Kidney (tissue), 14 donors: Measurements from ENCODE around the gene SLC9A3. TPM values are rescaled to one million over a fixed set of nuclear protein-coding genes. Genes with fewer than 3 reads are reported as not detected.

ENCODE experiments used
- DNase-seq, 5 donors: peaks; one replicate each; pipeline ENCODE4 v3.0.0-alpha.2; 2013 to 2020
- FAIRE-seq: peaks from 2 replicates; lab custom pipeline; 2012; peaks lifted over from hg19 to GRCh38; lab: Jason Lieb, UNC
- H3K27ac ChIP-seq, 2 donors: one replicate each; pipeline ENCODE4 v1.7.0; 2013; ENCODE audit warnings: low read depth in 2 of 2, low read length in 2 of 2, inconsistent platforms in 1 of 2
- H3K27me3 ChIP-seq: one replicate; pipeline ENCODE4 v1.7.1; 2013; ENCODE audit warnings: low read length, inconsistent platforms; ENCODE audit not compliant: control insufficient read depth, insufficient read depth
- H3K36me3 ChIP-seq, 3 donors: one replicate each; pipeline versions ENCODE4 v1.7.0 to v1.7.1; 2013; ENCODE audit warnings: low read length in 3 of 3, control low read depth in 1 of 3, inconsistent platforms in 1 of 3; ENCODE audit not compliant: insufficient read depth in 3 of 3, control insufficient read depth in 2 of 3
- H3K4me1 ChIP-seq, 3 donors: one replicate each; pipeline versions ENCODE4 v1.7.0 to v1.7.1; 2013; ENCODE audit warnings: low read length in 3 of 3, inconsistent platforms in 1 of 3, low read depth in 1 of 3; ENCODE audit not compliant: control insufficient read depth in 2 of 3, insufficient read depth in 2 of 3
- H3K4me3 ChIP-seq, 3 donors: one replicate each; pipeline versions ENCODE4 v1.7.0 to v1.8.1; 2013; ENCODE audit warnings: low read length in 3 of 3, control low read depth in 1 of 3, inconsistent platforms in 1 of 3
- H3K9ac ChIP-seq, 3 donors: one replicate each; pipeline versions ENCODE4 v1.7.0 to v1.7.1; 2013; ENCODE audit warnings: low read length in 3 of 3, control low read depth in 1 of 3, inconsistent platforms in 1 of 3
- H3K9me3 ChIP-seq, 3 donors: one replicate each; pipeline versions ENCODE4 v1.7.0 to v1.7.1; 2013; ENCODE audit warnings: low read length in 3 of 3, control low read depth in 1 of 3, inconsistent platforms in 1 of 3; ENCODE audit not compliant: control insufficient read depth in 2 of 3, insufficient read depth in 1 of 3
- intact Hi-C: fragments of 100-400 bp; cut with DNase I; formaldehyde crosslinking; loops from one replicate; pipeline ENCODE4 v1.11.1; 2022
- polyA plus RNA-seq: library from polyadenylated mRNA; stranded (reverse); fragments of 350-450 nt; fragmentation: Illumina TruSeq; extraction: RNeasy Lipid Tissue Mini Kit (QIAGEN cat#74804); gene quantifications from one replicate; pipeline ENCODE4 v1.2.3, GENCODE V29; 2014; ENCODE audit warnings: low read depth, low replicate concordance; ENCODE audit not compliant: insufficient read depth
- total RNA-seq: library from RNA; stranded (reverse); fragmentation: NEBNext Ultra II Directional; extraction: Animal tissue kit (Norgen Biotek cat#: 25700); gene quantifications from one replicate; pipeline ENCODE4 v1.2.1, GENCODE V29; 2021
- TF ChIP-seq, protein P1 (sequence below): IDR thresholded peaks from 3 replicates; pipeline ENCODE4 v1.5.1; 2012; ENCODE audit warnings: mild to moderate bottlenecking, moderate library complexity, borderline replicate concordance; ENCODE audit not compliant: insufficient read depth; ENCODE audit errors: extremely low read depth
- donor health status: control.
- donor health status: control.
- donor health status: control.
- donor health status: control.
- donor health status: control.
- donor health status: DM: yes; HTN: yes; CAD: no.
- donor health status: Normal renal cell carcinoma (clear cell type).

Gene SLC9A3
- total and polyA plus RNA-seq, 2 donors from 2014 or later: 10.5 to 36.9 TPM

DNA sequence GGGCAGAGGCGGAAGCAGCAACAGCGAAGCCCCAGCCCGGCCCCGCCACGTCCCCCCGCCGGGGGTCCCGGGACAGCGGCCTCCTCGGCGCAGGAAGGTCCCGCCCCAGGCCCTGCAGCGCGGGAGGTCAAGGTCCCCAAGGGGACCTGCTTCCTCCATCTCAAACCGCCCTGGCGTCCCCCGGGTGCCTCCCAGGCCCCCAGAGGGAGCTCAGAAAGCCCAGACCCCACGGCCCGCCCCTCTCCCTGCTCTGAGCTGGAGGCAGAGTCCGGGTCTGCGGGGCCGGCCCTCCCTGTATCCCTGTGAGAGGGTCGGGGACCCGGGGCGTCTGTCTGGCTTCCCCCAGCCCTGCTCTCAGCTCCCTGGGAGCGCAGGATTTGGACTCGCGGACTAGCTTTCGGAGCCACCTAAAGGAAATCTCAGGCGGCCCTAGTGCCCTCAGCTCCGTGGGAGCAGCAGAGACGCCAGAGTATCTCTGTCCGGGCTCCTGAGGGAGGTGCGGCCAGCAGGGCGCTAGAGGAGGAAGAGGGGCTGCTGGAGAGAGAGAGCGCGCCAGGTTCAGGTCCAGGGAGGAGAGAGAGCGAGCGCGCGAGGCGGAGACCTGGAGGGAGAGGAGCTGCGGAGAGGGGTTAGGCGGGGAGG, 50.6 kb downstream of the SLC9A3 start:
- H3K36me3 ChIP-seq: peaks cover 0 to 4% (median 0%) of the 10 kb centered on the region in 3 donors
- peak overlapping the region in 2 of 3 donors; percentile 24 to 51 for H3K9ac ChIP-seq
- FAIRE-seq (no peak), DNase-seq (peak; percentile 55 to 82 (median 68))
- peak overlapping the region; percentile 24 to 64 (median 42) for H3K4me3 ChIP-seq
- peak overlapping the region in 1 of 2 donors; percentile 32 for H3K27ac ChIP-seq
- intact Hi-C loops: no loop called here
- no peaks in the 10 kb centered on the region for H3K27me3 ChIP-seq
- H3K9me3 ChIP-seq: no peaks in the 10 kb centered on the region
- peaks cover 0 to 14% (median 3%) of the 10 kb centered on the region in 3 donors for H3K4me1 ChIP-seq
- TF ChIP-seq, protein P1, sequence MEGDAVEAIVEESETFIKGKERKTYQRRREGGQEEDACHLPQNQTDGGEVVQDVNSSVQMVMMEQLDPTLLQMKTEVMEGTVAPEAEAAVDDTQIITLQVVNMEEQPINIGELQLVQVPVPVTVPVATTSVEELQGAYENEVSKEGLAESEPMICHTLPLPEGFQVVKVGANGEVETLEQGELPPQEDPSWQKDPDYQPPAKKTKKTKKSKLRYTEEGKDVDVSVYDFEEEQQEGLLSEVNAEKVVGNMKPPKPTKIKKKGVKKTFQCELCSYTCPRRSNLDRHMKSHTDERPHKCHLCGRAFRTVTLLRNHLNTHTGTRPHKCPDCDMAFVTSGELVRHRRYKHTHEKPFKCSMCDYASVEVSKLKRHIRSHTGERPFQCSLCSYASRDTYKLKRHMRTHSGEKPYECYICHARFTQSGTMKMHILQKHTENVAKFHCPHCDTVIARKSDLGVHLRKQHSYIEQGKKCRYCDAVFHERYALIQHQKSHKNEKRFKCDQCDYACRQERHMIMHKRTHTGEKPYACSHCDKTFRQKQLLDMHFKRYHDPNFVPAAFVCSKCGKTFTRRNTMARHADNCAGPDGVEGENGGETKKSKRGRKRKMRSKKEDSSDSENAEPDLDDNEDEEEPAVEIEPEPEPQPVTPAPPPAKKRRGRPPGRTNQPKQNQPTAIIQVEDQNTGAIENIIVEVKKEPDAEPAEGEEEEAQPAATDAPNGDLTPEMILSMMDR: no peak

DNA sequence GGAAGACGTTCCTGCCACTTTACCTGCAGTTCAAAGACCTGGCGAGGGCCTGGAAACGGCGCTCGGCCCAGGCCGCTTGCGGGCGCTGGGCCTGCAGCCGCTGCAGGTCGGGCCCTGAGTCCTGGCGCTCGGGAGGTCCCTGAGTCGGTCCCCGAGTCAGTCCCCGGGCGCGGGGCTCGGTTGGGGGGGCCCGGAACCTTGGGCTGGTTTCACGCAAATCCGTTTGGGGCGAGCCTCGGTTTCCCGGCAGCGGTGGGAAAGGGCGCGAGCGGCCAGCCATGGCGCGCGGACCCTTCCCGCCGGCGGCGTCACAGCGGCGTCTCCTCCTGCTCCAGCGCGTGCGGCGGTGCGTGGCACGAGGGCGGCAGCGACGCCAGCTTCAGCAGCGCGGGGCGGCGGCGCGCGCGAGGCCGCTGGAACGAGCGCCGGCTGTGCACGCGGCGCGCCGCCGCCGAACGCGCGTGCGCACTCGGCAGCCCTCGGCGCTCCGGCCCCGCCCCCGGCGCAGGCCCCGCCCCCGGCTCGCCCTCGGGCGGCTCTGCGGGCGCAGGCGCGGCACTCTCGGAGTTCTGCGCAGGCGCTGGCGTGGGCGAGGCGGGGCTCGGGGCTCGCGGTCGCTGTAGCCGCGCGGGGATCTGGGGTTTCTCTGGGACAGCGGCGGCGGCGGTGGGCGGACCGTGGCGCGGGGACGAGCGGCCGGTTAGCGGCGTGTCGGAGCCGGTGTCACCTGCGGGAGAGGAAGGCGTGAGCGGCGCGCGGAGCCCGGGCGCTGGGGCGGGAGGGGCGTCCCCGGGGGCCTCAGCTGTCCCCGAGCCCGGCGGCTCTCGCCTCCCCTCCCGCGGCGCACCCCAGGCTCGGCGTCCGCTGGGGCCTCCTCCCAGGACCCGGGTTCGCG, 51.3 kb downstream of the SLC9A3 start:
- intact Hi-C loops: no loop called here
- peaks cover 0 to 14% (median 3%) of the 10 kb centered on the region in 3 donors for H3K4me1 ChIP-seq
- FAIRE-seq: no peak
- peak; percentile 87 to 96 (median 94) for DNase-seq
- H3K27me3 ChIP-seq: no peaks in the 10 kb centered on the region
- peak overlapping the region in 2 of 3 donors; percentile 48 to 55 for H3K9ac ChIP-seq
- peaks cover 0 to 4% (median 0%) of the 10 kb centered on the region in 3 donors for H3K36me3 ChIP-seq
- H3K4me3 ChIP-seq: peak overlapping the region; percentile 41 to 64 (median 50)
- TF ChIP-seq, protein P1: no peak
- no peaks in the 10 kb centered on the region for H3K9me3 ChIP-seq
- peak overlapping the region; percentile 37 to 63 for H3K27ac ChIP-seq

DNA sequence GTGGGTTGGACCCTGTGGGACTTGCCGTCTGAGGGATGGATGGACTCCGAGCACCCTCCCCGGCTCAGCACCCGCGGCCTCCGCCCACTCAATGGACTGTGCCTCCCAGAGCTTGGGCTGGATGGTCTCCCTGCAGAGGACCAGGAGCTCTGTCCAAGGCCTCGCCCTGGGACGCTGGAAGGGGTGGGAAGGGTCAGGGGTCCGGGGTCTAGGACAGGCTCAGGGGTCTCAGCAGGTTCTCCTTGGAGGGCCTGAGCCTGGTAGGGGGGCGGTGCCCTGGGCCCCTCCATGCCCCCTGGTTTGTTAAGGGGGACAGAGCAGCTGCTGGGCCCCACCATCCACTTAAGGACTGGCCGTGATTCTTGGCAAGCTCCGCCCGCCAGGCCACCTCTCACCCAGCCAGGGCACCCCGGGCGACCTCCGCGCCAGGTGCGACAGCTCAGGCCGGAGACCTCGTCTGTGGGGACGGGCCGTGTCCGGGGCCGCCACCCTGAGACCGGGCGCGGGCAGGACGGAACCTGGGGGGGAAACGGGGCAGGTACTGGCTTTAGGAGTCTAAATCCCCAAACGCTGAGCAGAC, 52.1 kb downstream of the SLC9A3 start:
- intact Hi-C loops: no loop called here
- FAIRE-seq: no peak

More for the DNA sequence above, 52.1 kb downstream of the SLC9A3 start:
- no peaks in the 10 kb centered on the region for H3K27me3 ChIP-seq
- peaks cover 0 to 4% (median 0%) of the 10 kb centered on the region in 3 donors for H3K36me3 ChIP-seq
- peaks cover 0 to 14% (median 3%) of the 10 kb centered on the region in 3 donors for H3K4me1 ChIP-seq
- H3K27ac ChIP-seq: peak overlapping the region; percentile 37 to 63
- H3K4me3 ChIP-seq: peak overlapping the region; percentile 41 to 63 (median 50)
- DNase-seq: peak in 3 of 5 donors; percentile 33 to 83 (median 80)
- H3K9me3 ChIP-seq: no peaks in the 10 kb centered on the region
- H3K9ac ChIP-seq: peak overlapping the region in 2 of 3 donors; percentile 48 to 55
- TF ChIP-seq, protein P1: no peak
